ENCODE measurements around the gene GPR162.

DNA sequence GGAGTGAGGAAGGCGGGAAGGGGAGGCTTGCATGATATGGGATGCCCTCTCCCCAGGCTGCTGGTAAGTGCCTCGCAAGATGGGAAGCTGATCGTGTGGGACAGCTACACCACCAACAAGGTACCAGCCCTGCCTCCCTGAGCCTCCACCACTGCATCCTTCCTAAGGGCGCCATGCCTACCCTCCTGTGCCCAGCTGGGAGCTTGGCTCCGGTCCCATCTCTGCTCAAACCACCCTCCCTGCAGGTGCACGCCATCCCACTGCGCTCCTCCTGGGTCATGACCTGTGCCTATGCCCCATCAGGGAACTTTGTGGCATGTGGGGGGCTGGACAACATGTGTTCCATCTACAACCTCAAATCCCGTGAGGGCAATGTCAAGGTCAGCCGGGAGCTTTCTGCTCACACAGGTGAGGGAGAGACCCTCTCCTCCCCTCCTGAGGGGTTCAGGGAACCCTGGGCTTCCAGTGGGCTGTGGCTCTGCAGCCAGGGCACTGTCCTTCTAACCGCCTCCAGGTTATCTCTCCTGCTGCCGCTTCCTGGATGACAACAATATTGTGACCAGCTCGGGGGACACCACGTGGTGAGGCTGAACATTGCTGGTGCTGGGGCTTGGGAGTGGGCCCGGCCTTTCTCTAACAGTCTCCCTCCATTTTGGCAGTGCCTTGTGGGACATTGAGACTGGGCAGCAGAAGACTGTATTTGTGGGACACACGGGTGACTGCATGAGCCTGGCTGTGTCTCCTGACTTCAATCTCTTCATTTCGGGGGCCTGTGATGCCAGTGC lies 21.7 kb downstream of the GPR162 start:
- TF ChIP-seq, protein P1, sequence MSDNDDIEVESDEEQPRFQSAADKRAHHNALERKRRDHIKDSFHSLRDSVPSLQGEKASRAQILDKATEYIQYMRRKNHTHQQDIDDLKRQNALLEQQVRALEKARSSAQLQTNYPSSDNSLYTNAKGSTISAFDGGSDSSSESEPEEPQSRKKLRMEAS (IDR thresholded peaks at IDR 0.05), result no peak
- TF ChIP-seq, protein P2, sequence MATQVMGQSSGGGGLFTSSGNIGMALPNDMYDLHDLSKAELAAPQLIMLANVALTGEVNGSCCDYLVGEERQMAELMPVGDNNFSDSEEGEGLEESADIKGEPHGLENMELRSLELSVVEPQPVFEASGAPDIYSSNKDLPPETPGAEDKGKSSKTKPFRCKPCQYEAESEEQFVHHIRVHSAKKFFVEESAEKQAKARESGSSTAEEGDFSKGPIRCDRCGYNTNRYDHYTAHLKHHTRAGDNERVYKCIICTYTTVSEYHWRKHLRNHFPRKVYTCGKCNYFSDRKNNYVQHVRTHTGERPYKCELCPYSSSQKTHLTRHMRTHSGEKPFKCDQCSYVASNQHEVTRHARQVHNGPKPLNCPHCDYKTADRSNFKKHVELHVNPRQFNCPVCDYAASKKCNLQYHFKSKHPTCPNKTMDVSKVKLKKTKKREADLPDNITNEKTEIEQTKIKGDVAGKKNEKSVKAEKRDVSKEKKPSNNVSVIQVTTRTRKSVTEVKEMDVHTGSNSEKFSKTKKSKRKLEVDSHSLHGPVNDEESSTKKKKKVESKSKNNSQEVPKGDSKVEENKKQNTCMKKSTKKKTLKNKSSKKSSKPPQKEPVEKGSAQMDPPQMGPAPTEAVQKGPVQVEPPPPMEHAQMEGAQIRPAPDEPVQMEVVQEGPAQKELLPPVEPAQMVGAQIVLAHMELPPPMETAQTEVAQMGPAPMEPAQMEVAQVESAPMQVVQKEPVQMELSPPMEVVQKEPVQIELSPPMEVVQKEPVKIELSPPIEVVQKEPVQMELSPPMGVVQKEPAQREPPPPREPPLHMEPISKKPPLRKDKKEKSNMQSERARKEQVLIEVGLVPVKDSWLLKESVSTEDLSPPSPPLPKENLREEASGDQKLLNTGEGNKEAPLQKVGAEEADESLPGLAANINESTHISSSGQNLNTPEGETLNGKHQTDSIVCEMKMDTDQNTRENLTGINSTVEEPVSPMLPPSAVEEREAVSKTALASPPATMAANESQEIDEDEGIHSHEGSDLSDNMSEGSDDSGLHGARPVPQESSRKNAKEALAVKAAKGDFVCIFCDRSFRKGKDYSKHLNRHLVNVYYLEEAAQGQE (IDR thresholded peaks at IDR 0.05; ENCODE audit: low read depth), result no peak
- TF ChIP-seq FOXM1 (IDR thresholded peaks at IDR 0.05; ENCODE audit: borderline replicate concordance, low read depth) (no peak), EP300 (IDR thresholded peaks at IDR 0.05; ENCODE audit: borderline replicate concordance) (no peak), YY1 (IDR thresholded peaks at IDR 0.05; ENCODE audit: low read depth) (no peak), EGR1 (IDR thresholded peaks at IDR 0.05) (no peak), CREB1 (IDR thresholded peaks at IDR 0.05; ENCODE audit: low read depth) (no peak)
